Osteoblast (primary cell): ENCODE measurements around the gene RGS9. TPM values are rescaled to one million over a fixed set of nuclear protein-coding genes. Genes with fewer than 3 reads are reported as not detected.

Experiments used
- DNase-seq: peaks from one replicate; pipeline ENCODE4 v3.0.0; 2011; ENCODE audit warnings: low spot score, mixed read lengths; ENCODE audit not compliant: insufficient read length; ENCODE audit errors: missing footprints
- H2AFZ ChIP-seq: 2 replicates; pipeline ENCODE4 v1.6.0; 2011; ENCODE audit warnings: mild to moderate bottlenecking, low read length
- H3K27ac ChIP-seq: 2 replicates; pipeline ENCODE4 v1.5.1; 2011; ENCODE audit warnings: mild to moderate bottlenecking, low read depth, low read length, moderate library complexity
- H3K27me3 ChIP-seq: 2 replicates; pipeline ENCODE4 v1.6.0; 2012; ENCODE audit warnings: mild to moderate bottlenecking, control low read depth, inconsistent platforms, low read length, moderate library complexity; ENCODE audit not compliant: insufficient read depth
- H3K36me3 ChIP-seq: 2 replicates; pipeline ENCODE4 v1.5.1; 2011; ENCODE audit warnings: mild to moderate bottlenecking, low read length, control low read depth, moderate library complexity; ENCODE audit not compliant: insufficient read depth
- H3K4me1 ChIP-seq: 2 replicates; pipeline ENCODE4 v1.5.1; 2011; ENCODE audit warnings: mild to moderate bottlenecking, low read length, control low read depth, moderate library complexity; ENCODE audit not compliant: insufficient read depth
- H3K4me2 ChIP-seq: 2 replicates; pipeline ENCODE4 v1.6.0; 2011; ENCODE audit warnings: mild to moderate bottlenecking, low read length; ENCODE audit not compliant: insufficient read depth
- H3K4me3 ChIP-seq: fragments of 200-600 bp; sonication (generic); 3 replicates; pipeline ENCODE4 v1.5.1; 2012; ENCODE audit warnings: mild to moderate bottlenecking, low read length, inconsistent platforms; ENCODE audit not compliant: insufficient read depth
- H3K79me2 ChIP-seq: 2 replicates; pipeline ENCODE4 v1.6.0; 2012; ENCODE audit warnings: mild to moderate bottlenecking, low read length, control low read depth, inconsistent platforms; ENCODE audit not compliant: insufficient read depth
- H3K9me3 ChIP-seq: 2 replicates; pipeline ENCODE4 v1.5.1; 2011; ENCODE audit warnings: low read depth, low read length, control low read depth
- H4K20me1 ChIP-seq: 2 replicates; pipeline ENCODE4 v1.6.0; 2012; ENCODE audit warnings: mild to moderate bottlenecking, low read length, control low read depth; ENCODE audit not compliant: insufficient read depth
- CTCF ChIP-seq: IDR thresholded peaks from 2 replicates; pipeline ENCODE4 v1.5.1; 2011; ENCODE audit warnings: mild to moderate bottlenecking, low read depth, low read length, moderate library complexity; ENCODE audit errors: extremely low read depth
- total RNA-seq: library from RNA; depleted of rRNA; stranded (reverse); fragments of >200 nt; gene quantifications from 2 replicates; pipeline ENCODE4 v1.2.3, GENCODE V29; 2012

Gene RGS9
- total RNA-seq, 1 donor = 0.36 TPM

- Histone ChIP-seq H3K4me1 (no peaks in the 10 kb centered on the region), H3K27ac (no peak overlapping the region), H3K79me2 (no peaks in the 10 kb centered on the region), H2AFZ (no peak overlapping the region), H3K27me3 (peaks cover 18% of the 10 kb centered on the region), H3K36me3 (no peaks in the 10 kb centered on the region), H3K9me3 (no peaks in the 10 kb centered on the region), H4K20me1 (no peaks in the 10 kb centered on the region), H3K4me3 (no peak overlapping the region), H3K4me2 (no peak overlapping the region)
- no peak for DNase-seq
- no peak for TF ChIP-seq CTCF
These were observed 32.5 kb downstream of the RGS9 start for GRCh38 chr17:65169691-65170090.

GRCh38 chr17:65170839-65171238 lies 33.7 kb downstream of the RGS9 start:
- H3K4me2 ChIP-seq = no peak overlapping the region
- no peaks in the 10 kb centered on the region for H3K4me1 ChIP-seq
- H3K27ac ChIP-seq = no peak overlapping the region
- no peaks in the 10 kb centered on the region for H3K36me3 ChIP-seq
- no peak overlapping the region for H2AFZ ChIP-seq
- no peak for DNase-seq
- H3K9me3 ChIP-seq = no peaks in the 10 kb centered on the region
- TF ChIP-seq CTCF = no peak
- peaks cover 18% of the 10 kb centered on the region for H3K27me3 ChIP-seq
- no peaks in the 10 kb centered on the region for H4K20me1 ChIP-seq
- no peak overlapping the region for H3K4me3 ChIP-seq
- no peaks in the 10 kb centered on the region for H3K79me2 ChIP-seq

- Histone ChIP-seq H3K27ac (no peak overlapping the region), H3K9me3 (no peaks in the 10 kb centered on the region), H2AFZ (no peak overlapping the region), H3K4me1 (no peaks in the 10 kb centered on the region), H3K4me2 (no peak overlapping the region), H3K27me3 (peaks cover 22% of the 10 kb centered on the region), H3K4me3 (no peak overlapping the region), H4K20me1 (no peaks in the 10 kb centered on the region), H3K79me2 (no peaks in the 10 kb centered on the region), H3K36me3 (no peaks in the 10 kb centered on the region)
- no peak for TF ChIP-seq CTCF
- DNase-seq = no peak
These were observed 34.6 kb downstream of the RGS9 start for GRCh38 chr17:65171752-65172151.

GRCh38 chr17:65172496-65173136 lies 35.4 kb downstream of the RGS9 start:
- Histone ChIP-seq H3K4me3 (no peak overlapping the region), H3K27me3 (peaks cover 19% of the 10 kb centered on the region), H4K20me1 (no peaks in the 10 kb centered on the region), H3K4me2 (no peak overlapping the region), H3K79me2 (no peaks in the 10 kb centered on the region), H3K4me1 (peaks cover under 1% of the 10 kb centered on the region), H3K36me3 (no peaks in the 10 kb centered on the region), H3K9me3 (no peaks in the 10 kb centered on the region), H2AFZ (no peak overlapping the region), H3K27ac (no peak overlapping the region)
- no peak for DNase-seq
- TF ChIP-seq CTCF = no peak
